WTC11 (cell line): Measurements from ENCODE around the gene ARHGAP26. TPM values are rescaled to one million over a fixed set of nuclear protein-coding genes. Genes with fewer than 3 reads are reported as not detected.
A peak's percentile ranks its signal among the peaks of the same experiment; 100 is the strongest.

ENCODE experiments used
- ATAC-seq: fragments of 200-7000 bp; cut with Tn5 transposase; 2 replicates; pipeline ENCODE4 v1.10.0; 2021; ENCODE audit warnings: mild to moderate bottlenecking, moderate library complexity
- CTCF ChIA-PET: fragments of 300-600 bp; sonication (Branson Sonifier 250); formaldehyde crosslinking; loops from one replicate; lab custom pipeline; 2021; ENCODE audit warnings: antibody characterized with exemption; lab: Charles Lee
- POLR2A ChIA-PET: fragments of 350-600 bp; sonication (Branson Sonifier 250); formaldehyde crosslinking; loops from one replicate; lab custom pipeline; 2021; ENCODE audit warnings: antibody characterized with exemption; lab: Charles Lee
- DNase-seq: peaks from one replicate; pipeline ENCODE4 v3.0.0; 2021; ENCODE audit warnings: low spot score
- H3K27ac Mint-ChIP-seq: 2 replicates; pipeline ENCODE4 v1.8.0; 2021; ENCODE audit warnings: mixed read lengths
- H3K27me3 Mint-ChIP-seq: 2 replicates; pipeline ENCODE4 v1.8.0; 2021; ENCODE audit warnings: low read depth, mild to moderate bottlenecking, moderate library complexity, mixed read lengths
- H3K36me3 Mint-ChIP-seq: 2 replicates; pipeline ENCODE4 v1.8.0; 2021; ENCODE audit warnings: mixed read lengths
- H3K4me1 Mint-ChIP-seq: 2 replicates; pipeline ENCODE4 v1.8.0; 2022; ENCODE audit warnings: mixed read lengths
- H3K4me3 Mint-ChIP-seq: 2 replicates; pipeline ENCODE4 v1.8.0; 2021; ENCODE audit warnings: mild to moderate bottlenecking, moderate library complexity, mixed read lengths
- H3K9me3 Mint-ChIP-seq: 2 replicates; pipeline ENCODE4 v1.8.0; 2021; ENCODE audit warnings: mixed read lengths
- CBFB ChIP-seq: sonication (generic); formaldehyde crosslinking; IDR thresholded peaks from 2 replicates; pipeline ENCODE4 v1.8.1; 2022; ENCODE audit warnings: mild to moderate bottlenecking, low read depth, missing genetic modification reagents
- GABPB1 ChIP-seq: sonication (generic); formaldehyde crosslinking; IDR thresholded peaks from 2 replicates; pipeline ENCODE4 v1.8.1; 2023; ENCODE audit warnings: mild to moderate bottlenecking, missing genetic modification reagents
- JAZF1 ChIP-seq: fragments of 250-450 bp; sonication (Bioruptor Pico); IDR thresholded peaks from 2 replicates; pipeline ENCODE4 v1.9.0; 2021; ENCODE audit warnings: moderate library complexity, mild to moderate bottlenecking, inconsistent platforms
- JUN ChIP-seq: sonication (generic); formaldehyde crosslinking; IDR thresholded peaks from 2 replicates; pipeline ENCODE4 v1.8.0; 2023; ENCODE audit warnings: mild to moderate bottlenecking, missing genetic modification reagents
- NFATC4 ChIP-seq: fragments of 250-450 bp; sonication (Bioruptor Pico); IDR thresholded peaks from 2 replicates; pipeline ENCODE4 v1.9.0; 2021; ENCODE audit warnings: mild to moderate bottlenecking
- NFE2L1 ChIP-seq: sonication (generic); formaldehyde crosslinking; IDR thresholded peaks from 2 replicates; pipeline ENCODE4 v1.8.1; 2023; ENCODE audit warnings: missing genetic modification reagents
- RORB ChIP-seq: fragments of 250-450 bp; sonication (Bioruptor Pico); IDR thresholded peaks from 2 replicates; pipeline ENCODE4 v1.9.0; 2021; ENCODE audit warnings: mild to moderate bottlenecking
- SMAD4 ChIP-seq: sonication (generic); formaldehyde crosslinking; IDR thresholded peaks from 2 replicates; pipeline ENCODE4 v1.8.0; 2022; ENCODE audit warnings: mild to moderate bottlenecking, missing genetic modification reagents
- SP1 ChIP-seq: sonication (generic); formaldehyde crosslinking; conservative IDR thresholded peaks from 2 replicates; pipeline ENCODE4 v1.8.1; 2022; ENCODE audit warnings: missing genetic modification reagents
- ZNF121 ChIP-seq: sonication (generic); formaldehyde crosslinking; IDR thresholded peaks from 2 replicates; pipeline ENCODE4 v1.8.0; 2023; ENCODE audit warnings: missing genetic modification reagents
- ZNF263 ChIP-seq: sonication (generic); formaldehyde crosslinking; IDR thresholded peaks from 2 replicates; pipeline ENCODE4 v1.8.1; 2022; ENCODE audit warnings: low read depth, mild to moderate bottlenecking, moderate library complexity, missing genetic modification reagents
- ZNF396 ChIP-seq: fragments of 250-450 bp; sonication (Bioruptor Pico); IDR thresholded peaks from 2 replicates; pipeline ENCODE4 v1.8.0; 2021; ENCODE audit warnings: mild to moderate bottlenecking, moderate library complexity, borderline replicate concordance
- total RNA-seq: library from RNA; stranded (reverse); gene quantifications from 3 replicates; pipeline ENCODE4 v1.2.3, GENCODE V29; 2021
- TF ChIP-seq, protein P1 (sequence below): fragments of 250-450 bp; sonication (Bioruptor Pico); IDR thresholded peaks from 2 replicates; pipeline ENCODE4 v1.9.0; 2021; ENCODE audit warnings: mild to moderate bottlenecking
- TF ChIP-seq, protein P2 (sequence below): sonication (generic); formaldehyde crosslinking; IDR thresholded peaks from 2 replicates; pipeline ENCODE4 v1.8.1; 2022; ENCODE audit warnings: low read depth, mild to moderate bottlenecking, moderate library complexity, missing genetic modification reagents, borderline replicate concordance
- TF ChIP-seq, protein P3 (sequence below): fragments of 250-450 bp; sonication (Bioruptor Pico); conservative IDR thresholded peaks from 2 replicates; pipeline ENCODE4 v1.9.0; 2021; ENCODE audit warnings: mild to moderate bottlenecking
- TF ChIP-seq, protein P4 (sequence below): sonication (generic); formaldehyde crosslinking; conservative IDR thresholded peaks from 2 replicates; pipeline ENCODE4 v1.8.1; 2022; ENCODE audit warnings: mild to moderate bottlenecking, missing genetic modification reagents
- TF ChIP-seq, protein P5 (sequence below): sonication (generic); formaldehyde crosslinking; IDR thresholded peaks from 2 replicates; pipeline ENCODE4 v1.8.0; 2022; ENCODE audit warnings: mild to moderate bottlenecking, missing genetic modification reagents
- TF ChIP-seq, protein P6 (sequence below): sonication (generic); formaldehyde crosslinking; IDR thresholded peaks from 2 replicates; pipeline ENCODE4 v1.8.0; 2022; ENCODE audit warnings: mild to moderate bottlenecking, missing genetic modification reagents

The ARHGAP26 gene
- total RNA-seq, 1 experiment from 2014 or later: 22.3 TPM

DNA sequence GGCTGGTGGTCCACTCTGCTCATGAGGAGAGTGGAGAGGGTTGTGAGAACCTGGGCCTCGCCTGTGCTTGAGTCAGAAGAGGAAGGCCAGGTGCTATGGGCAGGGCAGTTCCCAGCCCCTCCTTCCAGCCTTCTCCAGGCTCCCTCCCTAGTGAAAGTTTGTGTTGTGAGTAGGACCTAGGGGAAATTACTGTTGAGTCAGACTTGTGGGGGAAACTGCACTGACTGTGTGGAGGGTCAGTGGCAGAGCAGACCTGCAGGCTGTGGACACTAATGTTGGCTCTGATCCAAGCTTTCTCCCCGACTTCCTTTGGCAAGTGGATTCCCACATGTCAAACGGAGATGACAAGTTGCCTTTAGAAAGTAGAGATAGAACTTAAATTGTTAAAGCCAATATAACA, 102.6 kb downstream of the ARHGAP26 start:
- Mint-ChIP-seq H3K9me3 (no peaks in the 10 kb centered on the region), H3K36me3 (no peaks in the 10 kb centered on the region), H3K4me3 (no peak overlapping the region), H3K27me3 (no peaks in the 10 kb centered on the region), H3K27ac (peak overlapping the region; percentile 51; the same call in 1 of the 2 replicates), H3K4me1 (peaks cover 48% of the 10 kb centered on the region)
- CTCF ChIA-PET: interaction anchor here (1.6 to 3.2 kb wide), 4 partner anchors 8 to 217 kb away, joined by 3 to 22 read pairs (median 19); partner anchors contain the start of gene ARHGAP26
- ATAC-seq (peak; percentile 38), DNase-seq (no peak)
- POLR2A ChIA-PET: interaction anchor here (2.4 kb wide), 1 partner anchor 102 kb away, joined by 6 read pairs; the partner anchor contains the start of gene ARHGAP26
- TF ChIP-seq RORB (CRISPR knock-in tag) (no peak), SMAD4 (CRISPR knock-in tag) (no peak), NFATC4 (CRISPR knock-in tag) (no peak), JAZF1 (CRISPR knock-in tag) (no peak)
- TF ChIP-seq, protein P1, sequence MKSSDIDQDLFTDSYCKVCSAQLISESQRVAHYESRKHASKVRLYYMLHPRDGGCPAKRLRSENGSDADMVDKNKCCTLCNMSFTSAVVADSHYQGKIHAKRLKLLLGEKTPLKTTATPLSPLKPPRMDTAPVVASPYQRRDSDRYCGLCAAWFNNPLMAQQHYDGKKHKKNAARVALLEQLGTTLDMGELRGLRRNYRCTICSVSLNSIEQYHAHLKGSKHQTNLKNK (CRISPR knock-in tag): no peak

DNA sequence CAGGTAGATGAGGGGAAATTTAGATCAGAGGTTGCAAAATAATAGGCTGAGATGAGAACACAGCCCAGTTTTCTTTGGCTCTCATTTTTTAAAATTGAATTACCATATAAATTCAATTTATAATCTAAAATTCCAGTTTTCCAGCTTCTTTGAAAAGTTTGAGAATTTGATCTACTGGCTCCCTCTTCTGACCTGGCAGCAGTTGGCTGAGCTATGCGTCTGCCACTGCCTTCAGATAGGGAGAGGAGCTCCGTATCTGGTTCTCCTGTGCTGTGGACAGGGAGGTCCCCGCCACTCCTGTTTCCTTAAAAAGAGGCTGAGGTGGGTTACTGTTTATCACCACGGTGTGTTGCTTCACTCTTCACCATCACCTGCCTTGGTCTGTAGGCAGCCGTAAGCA, 103.7 kb downstream of the ARHGAP26 start:
- Mint-ChIP-seq H3K27ac (no peak overlapping the region), H3K4me1 (peaks cover 47% of the 10 kb centered on the region), H3K27me3 (no peaks in the 10 kb centered on the region), H3K4me3 (no peak overlapping the region), H3K9me3 (no peaks in the 10 kb centered on the region), H3K36me3 (no peaks in the 10 kb centered on the region)
- TF ChIP-seq, protein P2, sequence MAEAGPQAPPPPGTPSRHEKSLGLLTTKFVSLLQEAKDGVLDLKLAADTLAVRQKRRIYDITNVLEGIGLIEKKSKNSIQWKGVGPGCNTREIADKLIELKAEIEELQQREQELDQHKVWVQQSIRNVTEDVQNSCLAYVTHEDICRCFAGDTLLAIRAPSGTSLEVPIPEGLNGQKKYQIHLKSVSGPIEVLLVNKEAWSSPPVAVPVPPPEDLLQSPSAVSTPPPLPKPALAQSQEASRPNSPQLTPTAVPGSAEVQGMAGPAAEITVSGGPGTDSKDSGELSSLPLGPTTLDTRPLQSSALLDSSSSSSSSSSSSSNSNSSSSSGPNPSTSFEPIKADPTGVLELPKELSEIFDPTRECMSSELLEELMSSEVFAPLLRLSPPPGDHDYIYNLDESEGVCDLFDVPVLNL (CRISPR knock-in tag): no peak
- TF ChIP-seq JUN (no peak), NFE2L1 (no peak), SP1 (CRISPR knock-in tag) (no peak), ZNF263 (CRISPR knock-in tag) (no peak), GABPB1 (CRISPR knock-in tag) (no peak), CBFB (CRISPR knock-in tag) (no peak)
- TF ChIP-seq, protein P3, sequence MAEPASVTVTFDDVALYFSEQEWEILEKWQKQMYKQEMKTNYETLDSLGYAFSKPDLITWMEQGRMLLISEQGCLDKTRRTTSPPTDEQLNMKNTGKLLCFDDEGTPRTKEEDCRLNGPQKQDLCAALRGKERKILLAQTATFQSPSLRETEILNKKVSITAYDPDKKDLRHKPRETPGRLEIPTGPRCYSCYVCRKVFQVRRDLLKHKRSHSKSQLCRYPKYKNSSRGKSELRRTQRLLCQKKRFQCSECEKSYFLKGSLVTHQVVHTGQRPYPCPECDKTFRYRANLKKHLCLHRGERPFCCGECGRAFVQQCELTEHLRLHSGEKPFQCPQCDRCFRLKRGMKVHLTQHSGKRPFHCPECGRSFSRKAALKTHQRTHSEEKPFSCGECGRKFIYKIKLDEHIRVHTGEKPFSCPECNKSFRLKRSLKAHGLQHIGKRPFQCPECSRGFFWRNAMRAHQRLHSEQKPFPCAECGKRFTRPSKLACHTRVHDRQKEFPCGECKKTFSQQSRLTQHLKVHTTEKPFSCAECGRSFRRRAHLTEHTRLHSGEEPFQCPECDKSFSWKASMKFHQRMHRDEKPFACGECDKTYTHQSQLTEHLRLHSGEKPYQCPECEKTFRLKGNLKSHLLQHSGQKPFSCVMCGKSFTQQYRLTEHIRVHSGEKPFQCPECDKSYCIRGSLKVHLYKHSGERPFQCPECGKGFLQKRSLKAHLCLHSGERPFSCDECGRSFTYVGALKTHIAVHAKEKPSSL (CRISPR knock-in tag): no peak
- TF ChIP-seq, protein P4, sequence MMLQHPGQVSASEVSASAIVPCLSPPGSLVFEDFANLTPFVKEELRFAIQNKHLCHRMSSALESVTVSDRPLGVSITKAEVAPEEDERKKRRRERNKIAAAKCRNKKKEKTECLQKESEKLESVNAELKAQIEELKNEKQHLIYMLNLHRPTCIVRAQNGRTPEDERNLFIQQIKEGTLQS (CRISPR knock-in tag): no peak
- TF ChIP-seq, protein P5, sequence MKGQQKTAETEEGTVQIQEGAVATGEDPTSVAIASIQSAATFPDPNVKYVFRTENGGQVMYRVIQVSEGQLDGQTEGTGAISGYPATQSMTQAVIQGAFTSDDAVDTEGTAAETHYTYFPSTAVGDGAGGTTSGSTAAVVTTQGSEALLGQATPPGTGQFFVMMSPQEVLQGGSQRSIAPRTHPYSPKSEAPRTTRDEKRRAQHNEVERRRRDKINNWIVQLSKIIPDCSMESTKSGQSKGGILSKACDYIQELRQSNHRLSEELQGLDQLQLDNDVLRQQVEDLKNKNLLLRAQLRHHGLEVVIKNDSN: no peak
- TF ChIP-seq, protein P6, sequence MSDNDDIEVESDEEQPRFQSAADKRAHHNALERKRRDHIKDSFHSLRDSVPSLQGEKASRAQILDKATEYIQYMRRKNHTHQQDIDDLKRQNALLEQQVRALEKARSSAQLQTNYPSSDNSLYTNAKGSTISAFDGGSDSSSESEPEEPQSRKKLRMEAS (CRISPR knock-in tag): no peak
- ChIA-PET POLR2A (interaction anchor here (2.4 kb wide), 1 partner anchor 103 kb away, joined by 6 read pairs; the partner anchor contains the start of gene ARHGAP26), CTCF (interaction anchor here (0.7 to 3.2 kb wide), 13 partner anchors 10 to 218 kb away, joined by 3 to 22 read pairs (median 4); partner anchors contain the start of gene ARHGAP26)
- ATAC-seq (no peak), DNase-seq (no peak)

DNA sequence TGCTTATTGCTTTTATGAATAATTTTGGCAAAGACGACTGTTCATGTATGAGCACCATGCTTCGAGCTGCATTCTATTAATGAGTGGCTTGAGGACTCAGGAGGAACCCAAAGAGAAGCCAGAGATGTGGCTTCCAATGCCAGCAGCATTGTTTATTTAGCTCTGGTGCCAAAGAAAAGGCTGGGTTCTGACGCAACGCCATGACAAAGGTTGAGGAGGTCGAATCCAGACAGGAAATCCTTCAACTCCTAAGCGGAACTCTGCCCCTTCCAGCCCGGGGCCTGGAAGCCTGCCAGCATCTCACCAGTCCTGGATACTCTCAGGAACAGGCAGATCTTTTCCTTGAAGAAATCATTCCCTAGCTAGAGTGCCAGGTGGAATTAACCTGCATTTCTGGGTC, 104.4 kb downstream of the ARHGAP26 start:
- CTCF ChIA-PET: interaction anchor here (0.7 to 3.2 kb wide), 12 partner anchors 10 to 161 kb away, joined by 3 to 22 read pairs (median 4); partner anchors contain the start of gene ARHGAP26
- peaks cover 47% of the 10 kb centered on the region for H3K4me1 Mint-ChIP-seq
- ATAC-seq: no peak

More for the DNA sequence above, 104.4 kb downstream of the ARHGAP26 start:
- no peak overlapping the region for H3K27ac Mint-ChIP-seq
- H3K4me3 Mint-ChIP-seq: no peak overlapping the region
- H3K9me3 Mint-ChIP-seq: no peaks in the 10 kb centered on the region
- POLR2A ChIA-PET: interaction anchor here (2.4 kb wide), 1 partner anchor 104 kb away, joined by 6 read pairs; the partner anchor contains the start of gene ARHGAP26
- no peak for TF ChIP-seq ZNF121 (CRISPR knock-in tag)
- no peak for TF ChIP-seq NFATC4 (CRISPR knock-in tag)
- no peak for TF ChIP-seq CBFB (CRISPR knock-in tag)
- no peak for TF ChIP-seq ZNF396 (CRISPR knock-in tag)
- peak; percentile 77 for TF ChIP-seq GABPB1 (CRISPR knock-in tag)
- H3K36me3 Mint-ChIP-seq: no peaks in the 10 kb centered on the region
- H3K27me3 Mint-ChIP-seq: no peaks in the 10 kb centered on the region
- DNase-seq: no peak
